Fibroblast of pulmonary artery (primary cell): ENCODE data around the gene ZFPM1.
A peak's percentile ranks its signal among the peaks of the same experiment; 100 is the strongest.

Experiments used
- DNase-seq: peaks from one replicate; pipeline ENCODE4 v3.0.0-alpha.2; 2010; ENCODE audit warnings: low read depth
- H3K4me3 ChIP-seq: replicated peaks from 2 replicates; pipeline ENCODE4 v1.5.1; 2011; ENCODE audit warnings: low read depth, mild to moderate bottlenecking, control low read depth, low read length, moderate library complexity
- CTCF ChIP-seq: IDR thresholded peaks from 2 replicates; pipeline ENCODE4 v1.5.1; 2011; ENCODE audit warnings: mild to moderate bottlenecking, control low read depth, low read length, inconsistent platforms; ENCODE audit errors: missing control alignments

ZFPM1 gene

GRCh38 chr16:88442727-88443576 is 10.1 kb upstream of the ZFPM1 start:
- H3K4me3 ChIP-seq = no peak overlapping the region
- TF ChIP-seq CTCF = peak; percentile 82
- DNase-seq = peak; percentile 66

DNA sequence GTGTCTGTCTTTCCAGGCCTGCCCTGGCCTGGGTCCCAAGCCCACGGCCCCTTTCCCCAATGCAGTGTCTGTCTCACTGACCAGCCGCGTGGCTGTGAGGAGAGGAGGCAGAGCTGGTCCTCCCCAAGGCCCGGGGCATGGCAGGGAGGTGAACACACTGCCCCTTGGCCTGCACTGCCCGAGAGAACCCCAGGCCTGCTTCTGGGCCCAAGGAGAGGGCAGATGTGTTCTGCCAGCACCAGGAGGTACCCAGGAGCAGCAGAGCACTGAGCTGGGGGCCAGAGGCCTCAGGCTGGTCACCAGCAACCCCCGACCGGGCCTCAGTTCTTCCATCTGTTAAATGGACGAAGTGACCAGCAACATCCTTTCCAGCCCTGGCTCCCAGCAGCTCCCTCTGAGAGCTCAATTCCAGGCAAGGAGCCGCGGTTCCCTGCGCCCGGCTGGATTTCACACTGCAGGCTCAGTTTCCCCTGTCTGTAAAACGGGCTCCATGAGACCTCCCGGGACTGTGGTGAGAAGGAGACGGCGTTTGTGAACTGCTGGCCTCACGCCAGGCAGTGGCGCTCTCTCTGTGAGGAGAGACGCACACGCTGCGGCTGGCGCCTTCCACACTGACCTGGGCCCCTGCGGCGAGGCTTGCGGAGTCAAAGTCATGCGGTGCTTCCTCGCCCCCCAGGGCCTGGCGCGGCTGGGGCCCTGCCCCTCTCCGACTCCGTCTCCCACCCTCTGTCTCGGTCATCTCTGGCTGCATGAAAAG is 8.1 kb upstream of the ZFPM1 start:
- TF ChIP-seq CTCF = no peak
- no peak overlapping the region for H3K4me3 ChIP-seq
- no peak for DNase-seq

DNA sequence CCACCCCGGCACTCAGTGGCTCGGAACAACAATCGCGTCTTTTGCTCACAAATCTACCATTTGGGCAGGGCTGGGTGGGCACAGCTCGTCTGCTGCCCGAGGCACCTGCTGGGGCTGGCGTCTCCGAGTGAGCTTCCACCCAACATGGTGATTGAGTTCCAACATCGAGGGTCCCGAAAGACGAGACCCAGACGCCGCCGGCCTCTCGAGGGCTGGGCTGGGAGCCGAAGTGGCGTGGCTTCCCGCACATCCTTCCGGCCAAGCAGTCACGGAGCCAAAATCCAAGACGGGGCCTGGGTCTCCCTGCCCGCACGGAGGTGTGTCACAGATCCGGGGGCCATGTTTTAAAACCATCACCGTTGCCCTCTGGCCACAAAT is 7.5 kb upstream of the ZFPM1 start:
- no peak for TF ChIP-seq CTCF
- no peak overlapping the region for H3K4me3 ChIP-seq
- no peak for DNase-seq

DNA sequence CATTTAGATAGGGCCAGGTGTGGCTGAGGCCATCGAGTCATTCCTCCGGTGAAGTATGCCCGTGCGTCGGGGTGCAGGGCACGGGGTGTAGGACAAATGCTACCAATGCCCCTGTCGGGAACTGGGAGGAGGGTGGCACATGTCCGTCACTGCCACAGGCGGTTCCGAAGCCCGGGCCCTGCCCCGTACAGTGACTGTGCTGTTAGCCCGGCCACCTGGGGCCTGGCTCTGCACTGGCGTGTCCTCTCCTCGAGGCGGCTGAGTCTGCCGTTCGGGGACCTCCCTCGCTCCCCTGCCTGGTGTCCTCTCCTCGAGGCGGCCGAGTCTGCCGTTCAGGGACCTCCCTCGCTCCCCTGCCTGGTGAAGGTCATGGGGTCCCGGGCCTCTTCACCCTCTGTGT is 7.0 kb upstream of the ZFPM1 start:
- no peak overlapping the region for H3K4me3 ChIP-seq
- DNase-seq = no peak
- TF ChIP-seq CTCF = no peak

DNA sequence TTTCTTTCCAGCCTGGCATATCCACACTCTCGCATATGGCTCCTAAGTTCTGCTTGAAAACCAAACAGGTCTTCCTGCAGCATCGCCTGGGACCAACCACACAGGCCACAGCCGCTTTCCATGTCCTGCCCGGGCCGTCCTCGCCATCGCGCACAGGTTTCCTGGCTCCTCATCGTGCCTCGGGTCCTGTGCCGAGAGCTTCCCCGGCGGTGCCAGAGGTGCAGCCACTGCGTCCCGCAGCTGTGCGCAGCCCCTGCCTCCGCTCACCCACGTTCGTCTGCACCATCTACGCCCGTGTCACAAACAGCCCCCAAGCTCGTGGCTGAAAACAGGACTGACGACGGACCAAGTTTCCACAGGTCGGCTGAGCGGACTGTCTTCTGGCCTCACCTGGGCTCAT is 6.3 kb upstream of the ZFPM1 start:
- no peak for TF ChIP-seq CTCF
- no peak overlapping the region for H3K4me3 ChIP-seq
- DNase-seq = no peak

GRCh38 chr16:88447881-88448280 is 5.2 kb upstream of the ZFPM1 start:
- no peak overlapping the region for H3K4me3 ChIP-seq
- no peak for TF ChIP-seq CTCF
- no peak for DNase-seq
